Activated naive CD4-positive, alpha-beta T cell treated with anti-CD3 and anti-CD28 coated beads, Interleukin-2, amount 50 U/mL, for 24 hours (primary cell): ENCODE results near the gene SCAMP5.

ENCODE experiments used
- H3K27ac Mint-ChIP-seq: one replicate; pipeline ENCODE4 v1.8.0; 2021; ENCODE audit warnings: mild to moderate bottlenecking, mixed read lengths
- H3K27me3 Mint-ChIP-seq: one replicate; pipeline ENCODE4 v1.8.0; 2021; ENCODE audit warnings: mixed read lengths
- H3K36me3 Mint-ChIP-seq: one replicate; pipeline ENCODE4 v1.8.0; 2021; ENCODE audit warnings: mixed read lengths
- H3K4me1 Mint-ChIP-seq: one replicate; pipeline ENCODE4 v1.8.0; 2021; ENCODE audit warnings: mixed read lengths
- H3K4me3 Mint-ChIP-seq: one replicate; pipeline ENCODE4 v1.8.0; 2021; ENCODE audit warnings: mild to moderate bottlenecking, mixed read lengths
- H3K9me3 Mint-ChIP-seq: one replicate; pipeline ENCODE4 v1.8.0; 2021; ENCODE audit warnings: mixed read lengths

Gene SCAMP5

GRCh38 chr15:75044258-75044878 is 49.0 kb downstream of the SCAMP5 start:
- H3K4me1 Mint-ChIP-seq = peaks cover 5% of the 10 kb centered on the region
- no peaks in the 10 kb centered on the region for H3K9me3 Mint-ChIP-seq
- H3K36me3 Mint-ChIP-seq = peaks cover 5% of the 10 kb centered on the region
- H3K4me3 Mint-ChIP-seq = no peak overlapping the region
- no peaks in the 10 kb centered on the region for H3K27me3 Mint-ChIP-seq
- peak overlapping the region; percentile 41 for H3K27ac Mint-ChIP-seq

DNA sequence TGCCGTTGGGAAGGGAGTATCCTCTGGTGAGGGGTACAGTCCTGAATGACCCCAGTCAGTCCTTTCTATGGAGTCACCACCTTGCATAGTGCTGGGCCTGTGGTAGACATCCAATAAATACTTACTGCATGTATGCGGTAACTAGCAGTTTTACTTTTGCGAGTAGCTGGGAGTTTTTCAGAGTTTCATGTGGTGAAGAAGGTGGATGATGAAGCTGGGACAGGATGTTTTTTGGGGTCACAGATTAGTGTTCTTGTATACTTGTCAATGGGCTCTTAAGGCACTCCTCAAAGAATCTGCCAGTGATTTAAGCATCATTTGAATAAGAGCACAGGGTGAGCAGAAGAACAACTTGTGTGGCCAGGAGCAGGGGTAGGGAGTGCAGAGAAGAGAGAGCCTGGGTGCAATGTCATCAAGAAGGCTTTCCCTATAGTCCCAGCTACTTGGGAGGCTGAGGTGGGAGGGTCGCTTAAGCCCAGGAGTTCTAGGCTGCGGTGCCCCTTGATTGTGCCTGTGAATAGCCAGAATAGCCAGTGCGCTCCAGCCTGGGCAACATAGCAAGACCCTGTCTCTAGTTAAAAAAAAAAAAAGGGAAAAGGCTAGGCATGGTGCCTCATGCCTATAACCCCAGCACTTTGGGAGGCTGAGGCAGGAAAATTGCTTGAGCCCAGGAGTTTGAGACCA is 50.1 kb downstream of the SCAMP5 start:
- Mint-ChIP-seq H3K9me3 (no peaks in the 10 kb centered on the region), H3K27me3 (no peaks in the 10 kb centered on the region), H3K27ac (no peak overlapping the region), H3K36me3 (peaks cover 5% of the 10 kb centered on the region), H3K4me1 (peaks cover 5% of the 10 kb centered on the region), H3K4me3 (no peak overlapping the region)

GRCh38 chr15:75048394-75048793 is 53.0 kb downstream of the SCAMP5 start:
- Mint-ChIP-seq H3K36me3 (peaks cover 3% of the 10 kb centered on the region), H3K27me3 (no peaks in the 10 kb centered on the region), H3K4me3 (no peak overlapping the region), H3K4me1 (no peaks in the 10 kb centered on the region), H3K27ac (no peak overlapping the region), H3K9me3 (no peaks in the 10 kb centered on the region)

- H3K27me3 Mint-ChIP-seq = no peaks in the 10 kb centered on the region
Observed at GRCh38 chr15:75049392-75049791, 54.0 kb downstream of the SCAMP5 start.

DNA sequence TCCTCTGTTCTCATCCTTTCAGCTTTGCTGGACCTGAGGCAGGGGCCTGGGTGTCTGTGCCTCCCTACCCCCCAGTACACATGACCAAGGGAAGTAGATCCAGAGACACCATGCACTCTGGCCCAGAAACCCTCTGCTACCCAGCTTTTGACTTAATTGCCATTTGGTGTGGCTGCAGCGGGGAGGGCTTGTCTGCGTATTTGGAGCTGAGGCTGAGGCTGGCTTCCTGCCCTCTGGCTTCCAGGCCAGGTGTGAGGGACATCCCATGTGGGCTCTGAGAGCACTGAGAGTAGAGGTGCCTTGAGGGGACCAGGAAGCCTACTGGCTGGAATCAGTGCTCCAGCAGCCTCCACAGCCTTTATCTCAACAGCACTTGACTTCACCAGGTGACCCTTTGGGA is 54.9 kb downstream of the SCAMP5 start:
- H3K27ac Mint-ChIP-seq = no peak overlapping the region
- H3K36me3 Mint-ChIP-seq = peaks cover 3% of the 10 kb centered on the region
- no peaks in the 10 kb centered on the region for H3K9me3 Mint-ChIP-seq

More at GRCh38 chr15:75049392-75049791, 54.0 kb downstream of the SCAMP5 start:
- Mint-ChIP-seq H3K36me3 (peaks cover 3% of the 10 kb centered on the region), H3K4me1 (no peaks in the 10 kb centered on the region), H3K9me3 (no peaks in the 10 kb centered on the region), H3K4me3 (no peak overlapping the region), H3K27ac (no peak overlapping the region)

GRCh38 chr15:75051191-75051608 is 55.8 kb downstream of the SCAMP5 start:
- Mint-ChIP-seq H3K9me3 (no peaks in the 10 kb centered on the region), H3K4me1 (no peaks in the 10 kb centered on the region), H3K27me3 (no peaks in the 10 kb centered on the region), H3K27ac (no peak overlapping the region), H3K36me3 (peaks cover 3% of the 10 kb centered on the region), H3K4me3 (no peak overlapping the region)

More for the DNA sequence above, 54.9 kb downstream of the SCAMP5 start:
- Mint-ChIP-seq H3K27me3 (no peaks in the 10 kb centered on the region), H3K4me3 (no peak overlapping the region), H3K4me1 (no peaks in the 10 kb centered on the region)

DNA sequence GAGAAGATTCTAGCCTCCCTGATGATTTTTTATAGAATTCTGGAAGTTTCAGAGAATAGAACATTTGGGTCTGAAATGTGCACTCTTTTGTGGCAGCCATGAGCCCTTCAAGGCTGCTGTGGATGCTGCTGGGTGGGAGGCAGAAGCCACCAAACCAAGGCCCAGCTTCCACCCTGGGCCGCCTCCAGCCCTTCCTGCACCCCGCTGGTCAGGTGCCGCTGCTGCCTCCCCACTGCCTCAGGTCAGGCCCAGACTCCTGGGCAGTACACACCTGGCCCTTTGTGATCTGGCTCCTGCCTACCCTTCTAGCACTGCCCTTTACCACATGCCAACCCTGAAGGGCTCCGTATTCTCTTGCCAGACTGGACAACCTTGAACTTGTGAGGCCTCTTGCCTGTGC is 56.3 kb downstream of the SCAMP5 start:
- H3K4me3 Mint-ChIP-seq = no peak overlapping the region
- H3K9me3 Mint-ChIP-seq = no peaks in the 10 kb centered on the region
- H3K36me3 Mint-ChIP-seq = peaks cover 3% of the 10 kb centered on the region
- H3K27me3 Mint-ChIP-seq = no peaks in the 10 kb centered on the region
- H3K4me1 Mint-ChIP-seq = no peaks in the 10 kb centered on the region
- H3K27ac Mint-ChIP-seq = no peak overlapping the region

DNA sequence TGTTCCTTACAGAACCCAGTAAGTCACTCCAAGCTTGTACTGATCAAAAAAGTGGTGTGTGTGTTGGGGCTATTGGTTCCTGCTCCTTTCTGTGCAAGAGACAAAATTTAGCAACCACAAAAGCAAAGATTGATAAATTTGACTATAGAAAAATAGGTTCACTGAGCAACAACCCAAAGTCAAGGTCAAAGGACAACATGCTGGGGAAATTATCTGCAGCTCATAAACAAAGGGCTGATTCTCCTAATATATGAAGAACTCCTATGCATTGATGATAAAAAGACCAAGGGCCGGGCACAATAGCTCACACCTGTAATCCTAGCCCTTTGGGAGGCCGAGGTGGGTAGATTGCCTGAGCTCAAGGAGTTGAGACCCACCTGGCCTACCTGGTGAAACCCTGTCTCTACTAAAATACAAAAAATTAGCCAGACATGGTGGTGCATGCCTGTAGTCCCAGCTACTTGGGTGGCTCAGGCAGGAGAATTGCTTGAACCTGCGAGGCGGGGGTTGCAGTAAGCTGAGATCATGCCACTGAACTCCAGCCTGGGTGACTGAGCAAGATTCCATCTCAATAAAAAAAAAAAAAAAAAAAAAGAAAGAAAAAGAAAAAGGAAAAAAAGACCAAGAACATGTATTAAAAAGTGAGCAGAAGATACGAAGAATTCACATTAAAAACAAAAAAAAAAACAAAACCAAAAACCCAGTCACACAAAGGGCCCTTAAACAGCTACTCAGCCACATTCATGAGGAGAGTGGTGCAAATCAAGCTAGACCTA is 57.8 kb downstream of the SCAMP5 start:
- no peaks in the 10 kb centered on the region for H3K9me3 Mint-ChIP-seq
- no peaks in the 10 kb centered on the region for H3K4me1 Mint-ChIP-seq
- H3K27me3 Mint-ChIP-seq = no peaks in the 10 kb centered on the region
- H3K27ac Mint-ChIP-seq = no peak overlapping the region
- peaks cover 3% of the 10 kb centered on the region for H3K36me3 Mint-ChIP-seq
- H3K4me3 Mint-ChIP-seq = no peak overlapping the region

DNA sequence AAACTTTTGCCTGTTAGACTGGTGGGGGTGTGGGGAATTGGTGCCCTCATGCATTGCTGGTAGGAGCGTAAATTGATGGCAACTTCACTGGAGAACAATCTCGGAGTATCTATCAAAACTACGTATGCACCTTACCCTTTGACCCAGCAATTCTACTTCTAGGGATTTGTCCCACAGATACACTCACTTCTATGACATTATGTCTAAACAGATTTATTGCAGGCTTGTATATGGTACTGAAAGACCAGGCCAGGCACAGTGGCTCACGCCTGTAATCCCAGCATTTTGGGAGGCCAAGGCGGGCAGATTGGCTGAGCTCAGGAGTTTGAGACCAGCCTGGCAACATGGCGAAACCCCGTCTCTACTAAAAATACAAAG is 58.4 kb downstream of the SCAMP5 start:
- Mint-ChIP-seq H3K27me3 (no peaks in the 10 kb centered on the region), H3K4me3 (no peak overlapping the region), H3K4me1 (no peaks in the 10 kb centered on the region), H3K27ac (no peak overlapping the region), H3K9me3 (no peaks in the 10 kb centered on the region), H3K36me3 (peaks cover under 1% of the 10 kb centered on the region)

GRCh38 chr15:75054172-75054897 is 59.0 kb downstream of the SCAMP5 start:
- no peaks in the 10 kb centered on the region for H3K27me3 Mint-ChIP-seq
- H3K4me1 Mint-ChIP-seq = no peaks in the 10 kb centered on the region

DNA sequence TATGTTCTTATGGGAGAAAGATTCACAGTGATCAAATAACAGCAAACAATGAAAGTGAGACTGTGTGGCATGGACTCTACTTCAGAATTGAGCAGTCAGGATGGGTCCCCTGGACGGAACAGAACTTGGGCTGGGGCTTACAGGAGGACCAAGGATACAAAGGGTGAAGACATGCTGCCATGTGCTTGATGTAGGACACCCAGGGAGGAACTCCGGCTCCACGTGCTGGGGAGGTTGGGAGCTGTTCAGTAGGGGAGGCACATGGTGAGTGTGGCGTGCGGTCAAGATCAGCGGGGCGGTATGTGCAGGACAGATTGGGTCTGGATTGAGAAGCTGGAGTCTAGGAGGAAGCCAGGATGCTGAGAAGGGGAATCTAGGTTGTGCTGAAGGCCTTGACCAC is 60.7 kb downstream of the SCAMP5 start:
- Mint-ChIP-seq H3K4me1 (no peaks in the 10 kb centered on the region), H3K9me3 (no peaks in the 10 kb centered on the region), H3K36me3 (no peaks in the 10 kb centered on the region), H3K27ac (no peak overlapping the region), H3K4me3 (no peak overlapping the region), H3K27me3 (no peaks in the 10 kb centered on the region)

More at GRCh38 chr15:75054172-75054897, 59.0 kb downstream of the SCAMP5 start:
- no peak overlapping the region for H3K27ac Mint-ChIP-seq
- H3K36me3 Mint-ChIP-seq = no peaks in the 10 kb centered on the region
- H3K9me3 Mint-ChIP-seq = no peaks in the 10 kb centered on the region
- H3K4me3 Mint-ChIP-seq = no peak overlapping the region

DNA sequence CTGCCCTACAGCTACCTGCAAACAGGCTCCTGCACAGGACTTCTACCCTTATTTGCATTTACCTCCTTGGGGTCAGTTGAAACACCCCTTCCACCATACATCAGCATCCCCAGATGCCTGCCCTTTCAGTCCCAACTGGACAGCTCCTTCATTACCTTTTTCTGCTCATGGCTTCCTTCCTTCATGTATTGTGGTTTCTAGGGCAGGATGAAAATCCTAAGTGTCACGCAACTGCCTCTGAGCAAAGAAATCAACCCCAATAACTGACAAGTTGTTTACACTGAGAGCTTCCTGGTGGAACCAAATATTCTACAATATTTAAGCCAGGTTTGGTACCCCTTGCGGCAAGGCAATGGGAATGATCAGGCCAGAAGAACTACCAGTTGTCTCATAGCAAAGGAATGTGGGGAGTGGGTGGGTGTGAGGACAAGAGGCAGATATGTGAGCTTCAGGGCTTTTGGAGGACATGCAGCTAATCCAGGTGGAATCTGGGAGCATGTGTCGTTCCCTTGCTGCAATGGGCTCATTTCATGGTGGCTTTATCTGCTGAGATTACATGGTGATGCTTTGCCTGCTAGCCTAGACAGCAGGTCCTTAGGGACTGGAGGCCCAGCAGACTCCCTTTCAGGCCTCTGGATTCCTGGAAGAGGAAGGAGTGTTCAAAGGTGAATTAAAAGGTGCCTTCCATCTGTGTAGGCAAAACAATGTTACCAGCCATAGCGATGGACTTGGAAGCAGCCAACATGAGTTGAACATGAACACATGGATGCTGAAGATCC is 63.0 kb downstream of the SCAMP5 start:
- Mint-ChIP-seq H3K4me3 (no peak overlapping the region), H3K36me3 (no peaks in the 10 kb centered on the region), H3K4me1 (no peaks in the 10 kb centered on the region), H3K27me3 (no peaks in the 10 kb centered on the region), H3K9me3 (no peaks in the 10 kb centered on the region), H3K27ac (no peak overlapping the region)

- Mint-ChIP-seq H3K4me3 (no peak overlapping the region), H3K27me3 (no peaks in the 10 kb centered on the region), H3K4me1 (no peaks in the 10 kb centered on the region), H3K36me3 (no peaks in the 10 kb centered on the region), H3K27ac (no peak overlapping the region), H3K9me3 (no peaks in the 10 kb centered on the region)
Observed at GRCh38 chr15:75059607-75060006, 64.2 kb downstream of the SCAMP5 start.

- no peaks in the 10 kb centered on the region for H3K9me3 Mint-ChIP-seq
- no peak overlapping the region for H3K27ac Mint-ChIP-seq
- no peak overlapping the region for H3K4me3 Mint-ChIP-seq
- H3K36me3 Mint-ChIP-seq = no peaks in the 10 kb centered on the region
- H3K27me3 Mint-ChIP-seq = no peaks in the 10 kb centered on the region
- H3K4me1 Mint-ChIP-seq = peaks cover 12% of the 10 kb centered on the region
Observed at GRCh38 chr15:75061272-75061671, 65.9 kb downstream of the SCAMP5 start.

DNA sequence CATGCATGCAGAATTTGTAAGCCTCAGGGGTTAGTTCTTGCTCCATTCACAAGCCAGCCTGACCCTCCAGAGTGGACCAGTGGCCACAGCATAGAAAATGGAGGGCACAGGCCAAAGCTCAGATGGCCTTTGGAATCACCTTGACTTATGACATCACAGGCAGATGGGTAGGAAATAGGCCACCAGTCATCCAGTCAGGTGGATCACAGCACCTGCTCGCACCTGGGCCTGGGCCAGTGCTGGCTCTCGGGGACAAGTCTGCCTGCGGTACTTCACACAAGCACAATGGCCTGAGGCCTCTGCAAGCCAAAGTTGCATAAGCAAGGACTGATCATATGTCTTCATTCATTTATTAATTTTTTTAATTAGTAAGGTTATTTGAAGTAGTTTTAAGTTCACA is 67.3 kb downstream of the SCAMP5 start:
- Mint-ChIP-seq H3K4me3 (no peak overlapping the region), H3K27me3 (no peaks in the 10 kb centered on the region), H3K4me1 (peaks cover 27% of the 10 kb centered on the region), H3K9me3 (no peaks in the 10 kb centered on the region), H3K27ac (no peak overlapping the region), H3K36me3 (no peaks in the 10 kb centered on the region)
